Activated effector memory CD4-positive, alpha-beta T cell treated with Interleukin-2 at 50 U/mL for 16 hours (primary cell): ENCODE measurements around the gene CDR2.
"Not testable (repeated sequence)": the region's sequence is repeated elsewhere in the genome, so short reads cannot be mapped to it uniquely, and the experiment has no call there.

Source experiments
- DNase-seq: peaks from one replicate; pipeline ENCODE4 v3.0.0-alpha.2; 2020

The CDR2 gene

DNA sequence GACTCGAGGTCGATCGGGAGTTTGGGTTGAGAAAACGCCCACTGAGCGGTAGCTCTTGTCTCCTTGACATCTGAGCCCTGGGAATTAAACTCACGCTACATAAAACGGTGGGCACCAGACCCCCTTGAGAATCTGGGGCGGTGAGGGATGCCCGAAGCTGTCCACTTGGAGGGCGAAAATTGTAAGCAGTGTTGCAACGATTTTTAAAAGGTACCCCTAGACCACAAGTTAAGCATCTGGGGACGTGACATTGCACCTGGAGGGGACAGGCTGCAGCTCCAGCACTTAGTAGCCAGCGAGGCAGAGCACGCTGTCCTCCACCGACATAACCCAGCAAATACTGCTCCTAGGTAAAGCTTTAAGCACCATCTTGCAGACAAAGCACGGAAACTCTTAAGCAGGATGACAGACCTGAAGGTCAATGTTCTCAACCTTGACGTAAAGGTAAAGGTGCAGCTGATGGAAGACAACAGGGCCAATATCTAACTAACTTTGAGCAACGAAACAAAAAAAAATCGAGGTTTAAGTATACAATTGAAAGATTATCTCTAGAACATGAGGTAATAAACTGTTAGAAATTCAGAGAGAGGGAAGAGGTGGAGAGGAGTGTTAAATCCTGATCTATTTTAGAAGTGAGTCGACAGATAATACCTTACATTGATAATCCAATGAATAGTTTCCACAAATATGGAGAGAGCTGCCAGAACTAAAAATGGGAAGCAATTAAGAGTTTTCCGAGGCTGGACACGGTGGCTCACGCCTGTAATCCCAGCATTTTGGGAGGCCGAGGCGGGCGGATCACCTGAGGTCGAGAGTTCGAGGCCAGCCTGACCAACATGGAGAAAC is 921 bp upstream of the CDR2 start:
- no peak for DNase-seq

DNA sequence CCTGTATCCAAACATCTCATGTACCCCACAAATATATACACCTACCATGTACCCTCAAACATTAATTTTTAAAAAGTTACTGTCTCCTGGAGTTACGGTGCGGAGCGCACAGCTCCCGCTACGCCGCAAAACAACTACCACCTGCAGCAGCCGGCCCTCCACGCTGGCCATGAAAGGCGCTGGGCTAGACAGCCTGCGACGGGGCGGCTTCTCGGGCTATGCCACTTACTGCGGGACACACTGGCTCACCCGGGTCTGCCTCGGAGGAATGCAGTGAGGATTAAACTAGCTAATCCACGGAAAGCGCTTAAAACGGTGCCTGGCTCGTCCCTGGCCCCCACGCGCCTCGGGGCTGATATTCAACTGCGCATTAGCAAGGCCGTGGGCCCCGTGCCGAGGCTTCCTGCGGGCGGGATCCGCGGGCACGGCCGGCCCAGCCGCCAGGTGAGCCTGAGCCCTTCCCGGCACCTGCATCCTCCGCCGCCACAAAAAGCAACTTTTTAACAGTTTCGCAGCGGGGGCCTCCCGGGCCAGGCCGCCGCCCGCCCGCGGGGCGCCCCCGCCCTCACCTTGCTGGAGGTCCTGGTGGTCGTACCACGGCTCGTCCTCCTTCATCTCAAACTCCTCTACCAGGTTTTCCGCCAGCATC is 633 bp downstream of the CDR2 start:
- DNase-seq: peak; percentile 40

DNA sequence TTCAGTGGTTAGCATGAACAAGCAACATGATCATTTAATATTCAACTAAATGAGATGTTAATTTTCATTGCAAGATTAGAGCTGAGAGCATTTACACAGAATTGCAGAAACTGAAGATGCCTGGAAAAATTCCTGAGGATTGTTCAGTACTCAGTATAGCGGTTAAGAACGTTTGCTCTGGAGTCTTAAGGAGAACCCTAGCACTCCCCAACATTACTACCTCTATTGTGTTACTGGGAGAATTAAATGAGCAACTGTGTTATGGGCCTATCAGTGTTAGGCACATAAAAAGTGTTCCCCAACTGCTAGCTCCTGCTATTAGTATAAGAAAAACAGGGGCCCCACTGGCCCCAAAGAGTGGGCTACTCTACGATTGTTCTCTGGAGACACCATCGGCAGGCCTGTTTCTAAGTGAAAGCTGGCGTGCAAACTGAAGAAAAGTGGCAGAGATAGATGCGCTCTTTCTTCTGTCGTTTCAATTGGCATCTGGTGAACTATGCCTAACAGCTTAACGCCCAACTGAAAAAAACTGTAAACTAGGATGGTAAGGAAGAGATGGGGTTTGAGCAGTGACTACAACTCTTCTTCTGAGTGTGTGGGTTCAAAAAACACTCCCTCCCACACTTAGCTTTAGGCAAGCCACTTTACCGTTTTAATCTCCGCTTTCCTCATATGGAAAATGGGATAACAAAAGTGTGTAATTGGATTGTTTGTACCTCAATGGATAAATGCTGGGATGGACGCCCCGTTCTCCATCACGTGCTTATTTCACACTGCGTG is 1.3 kb downstream of the CDR2 start:
- no peak for DNase-seq

DNA sequence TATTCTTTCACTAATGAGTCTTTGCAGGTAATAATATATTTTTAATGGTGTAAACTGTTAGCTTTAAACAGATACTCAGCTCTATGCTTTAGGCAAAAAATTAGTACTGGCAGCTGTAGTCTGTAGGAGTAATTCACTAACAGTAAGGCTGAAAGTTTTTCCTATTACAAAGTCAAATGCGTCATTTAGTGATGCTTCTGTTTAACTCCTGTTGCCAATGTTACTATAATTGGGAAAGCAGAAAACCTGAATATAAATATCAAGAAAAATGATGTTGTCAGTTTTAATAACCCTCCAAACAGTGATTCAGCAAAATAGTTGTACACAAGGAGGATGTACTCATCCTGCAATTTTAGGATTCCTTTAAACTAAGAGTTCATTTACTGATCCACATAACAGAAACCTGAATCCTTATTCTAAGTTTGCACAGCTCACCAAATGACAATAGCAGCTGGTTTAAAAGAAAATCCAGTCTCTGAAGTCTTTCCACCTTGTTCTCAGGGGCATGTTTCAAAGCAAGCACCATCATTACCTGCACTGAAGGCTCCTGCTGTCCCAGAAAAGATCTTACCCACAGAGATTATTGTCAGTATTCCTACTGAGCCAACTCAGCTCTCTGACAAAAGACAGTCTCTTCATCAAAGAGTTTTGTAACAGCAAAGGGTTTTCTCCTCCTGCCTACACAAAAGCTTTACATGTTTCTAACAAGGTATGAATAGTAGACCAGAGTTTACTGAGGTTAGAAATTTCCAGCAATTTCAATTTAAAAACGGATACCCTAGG is 4.2 kb downstream of the CDR2 start:
- DNase-seq: no peak

DNA sequence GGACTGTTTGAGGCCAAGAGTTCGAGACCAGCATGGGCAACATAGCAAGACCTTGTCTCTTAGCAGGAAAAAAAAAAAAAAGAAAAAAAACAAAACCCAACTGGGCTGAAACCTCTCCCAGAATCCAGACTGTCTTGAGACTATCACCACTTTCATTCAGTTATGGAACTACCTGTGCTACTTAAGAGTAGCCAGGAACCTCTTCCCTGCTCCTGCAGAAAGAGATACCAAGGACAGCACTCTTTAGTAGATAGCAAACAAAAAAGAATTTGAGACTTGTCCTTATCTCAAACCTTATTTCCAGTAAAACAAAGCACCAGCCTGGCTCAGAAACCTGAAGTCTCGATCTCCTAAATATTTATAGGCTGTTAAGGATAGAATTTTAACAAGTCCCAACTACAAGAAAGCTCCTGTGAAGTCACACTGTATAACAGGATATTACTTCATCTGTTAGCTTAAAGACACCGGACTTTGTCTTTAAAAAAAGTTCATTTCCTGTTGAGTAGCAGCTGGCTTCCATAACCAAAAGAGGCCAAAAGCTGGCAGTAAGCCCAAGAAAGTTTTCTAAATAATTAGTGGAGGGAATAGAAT is 5.1 kb downstream of the CDR2 start:
- DNase-seq: no peak

DNA sequence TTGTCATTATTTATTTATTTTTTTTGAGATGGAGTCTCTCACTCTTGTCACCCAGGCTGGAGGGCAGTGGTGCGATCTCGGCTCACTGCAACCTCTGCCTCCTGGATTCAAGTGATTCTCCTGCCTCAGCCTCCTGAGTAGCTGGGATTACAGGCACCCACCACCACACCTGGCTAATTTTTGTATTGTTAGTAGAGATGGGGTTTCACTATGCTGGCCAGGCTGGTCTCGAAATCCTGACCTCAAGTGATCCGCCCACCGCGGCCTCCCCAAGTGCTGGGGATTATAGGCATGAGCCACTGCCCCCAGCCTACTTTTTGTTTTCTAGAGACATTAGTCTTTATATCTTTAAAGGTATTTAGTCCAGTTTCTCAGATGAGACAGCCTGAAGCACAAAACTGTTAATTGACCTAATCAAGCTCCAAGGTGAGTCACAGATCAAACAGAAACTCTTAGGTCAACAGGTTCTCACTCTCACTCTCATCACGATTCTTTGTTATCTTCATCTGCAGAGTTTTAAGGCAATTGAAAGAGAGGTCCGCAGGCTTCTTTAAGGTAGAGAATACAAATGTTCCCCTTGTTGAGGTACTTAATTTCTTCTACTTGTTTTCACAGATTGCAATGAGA is 6.1 kb downstream of the CDR2 start:
- not testable (repeated sequence) for DNase-seq

DNA sequence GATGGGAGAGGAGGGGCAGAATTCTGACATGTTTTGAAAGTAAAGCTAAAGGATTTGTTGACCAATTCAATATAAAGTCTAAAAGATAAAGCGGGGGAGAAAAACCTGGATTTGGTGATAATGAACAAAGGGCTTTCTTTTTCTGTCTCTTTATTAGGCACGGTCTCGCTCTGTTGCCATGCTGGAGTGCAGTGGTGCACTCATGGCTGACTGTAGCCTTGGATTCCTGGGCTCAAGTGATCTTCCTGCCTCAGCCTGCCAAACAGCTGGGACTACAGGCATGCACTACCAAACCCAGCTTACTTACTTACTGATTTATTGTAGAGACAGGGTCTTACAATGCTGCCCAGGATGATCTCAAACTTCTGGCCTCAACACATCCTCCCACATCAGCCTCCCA is 7.5 kb downstream of the CDR2 start:
- DNase-seq: no peak

DNA sequence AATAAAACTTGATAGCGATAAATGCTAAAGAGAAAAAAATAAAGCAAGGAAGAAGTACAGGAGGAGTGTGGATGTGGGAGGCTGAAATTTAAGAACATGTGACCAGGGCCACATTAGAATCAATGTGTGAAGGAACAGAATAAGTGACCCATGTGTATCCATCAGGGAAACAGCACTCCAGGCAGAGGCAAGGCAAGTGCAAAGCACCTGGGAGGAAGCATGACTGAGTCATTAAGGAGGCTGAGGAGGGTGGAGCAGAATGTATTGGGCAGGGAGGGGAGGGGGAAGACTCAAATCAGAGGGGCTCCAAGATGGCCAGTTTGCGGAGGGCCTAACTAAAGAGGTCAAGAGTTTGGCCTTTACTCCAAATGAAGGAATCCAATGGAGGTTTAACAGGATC is 8.0 kb downstream of the CDR2 start:
- DNase-seq: no peak

DNA sequence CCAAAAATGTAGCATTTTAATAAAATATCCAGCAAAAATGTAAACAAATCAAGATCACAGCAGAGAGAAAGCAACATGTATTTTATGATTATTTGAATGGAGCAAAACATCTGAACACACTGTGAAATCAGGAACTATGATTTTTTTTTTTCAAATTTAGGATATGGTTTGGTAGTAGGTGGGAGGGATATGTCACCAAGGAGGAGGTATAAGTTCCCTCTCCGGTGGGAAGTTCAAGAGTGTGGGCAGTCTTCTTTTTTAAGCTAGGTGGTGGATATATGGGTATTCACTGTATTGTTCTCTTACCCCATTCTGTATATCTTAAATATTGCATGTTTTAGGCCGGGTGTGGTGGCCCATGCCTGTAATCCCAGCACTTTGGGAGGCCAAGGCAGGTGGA is 10.2 kb downstream of the CDR2 start:
- no peak for DNase-seq

DNA sequence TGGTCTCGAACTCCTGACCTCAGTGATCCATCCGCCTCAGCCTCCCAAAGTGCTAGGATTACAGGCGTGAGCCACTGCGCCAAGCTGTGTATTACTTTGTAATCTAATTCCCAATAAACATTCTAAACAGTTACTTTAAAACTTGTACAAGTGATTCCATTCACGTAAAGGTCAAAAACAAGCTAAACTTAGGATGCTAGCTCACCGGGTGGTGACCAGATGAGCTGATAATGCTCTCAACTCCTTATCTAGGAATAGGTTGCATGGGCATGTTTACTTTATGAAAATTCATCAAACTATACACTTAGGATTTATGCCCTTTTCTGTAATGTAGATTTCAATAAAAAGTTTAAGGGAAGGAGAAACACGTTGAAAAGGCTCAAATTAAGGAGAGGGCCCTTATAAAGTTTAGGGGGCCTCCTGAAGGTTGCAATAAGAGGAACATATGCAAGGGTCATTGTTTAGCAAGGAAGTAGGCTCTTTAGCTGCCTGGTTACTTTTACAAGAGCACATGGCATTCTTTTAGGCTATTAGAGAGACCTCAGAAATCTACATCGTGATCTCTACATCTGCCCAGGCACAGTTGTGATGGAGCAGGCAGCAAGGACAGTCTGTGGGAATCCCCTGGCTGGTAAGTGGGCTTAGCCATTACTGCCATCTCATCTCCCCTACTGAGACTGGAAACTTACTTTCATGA is 13.3 kb downstream of the CDR2 start:
- no peak for DNase-seq

DNA sequence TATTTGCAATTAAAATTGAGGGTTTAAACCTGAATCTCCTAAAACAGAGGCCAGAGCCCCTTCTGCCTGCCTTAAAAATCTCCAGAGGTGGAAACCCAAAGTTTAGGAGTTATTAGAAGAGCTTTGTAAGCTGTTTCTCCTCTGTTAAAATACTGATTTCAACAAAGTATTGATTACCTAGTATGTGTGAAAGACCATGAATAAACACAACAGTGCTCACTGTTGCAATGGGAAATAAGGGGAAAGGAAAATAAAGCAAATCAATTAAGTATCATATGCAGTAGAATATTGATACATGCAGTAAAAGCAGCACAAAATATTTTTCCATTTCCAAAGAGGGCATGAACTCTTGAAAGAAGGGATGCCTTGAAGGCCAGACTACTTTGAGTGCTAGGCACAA is 14.7 kb downstream of the CDR2 start:
- DNase-seq: no peak

DNA sequence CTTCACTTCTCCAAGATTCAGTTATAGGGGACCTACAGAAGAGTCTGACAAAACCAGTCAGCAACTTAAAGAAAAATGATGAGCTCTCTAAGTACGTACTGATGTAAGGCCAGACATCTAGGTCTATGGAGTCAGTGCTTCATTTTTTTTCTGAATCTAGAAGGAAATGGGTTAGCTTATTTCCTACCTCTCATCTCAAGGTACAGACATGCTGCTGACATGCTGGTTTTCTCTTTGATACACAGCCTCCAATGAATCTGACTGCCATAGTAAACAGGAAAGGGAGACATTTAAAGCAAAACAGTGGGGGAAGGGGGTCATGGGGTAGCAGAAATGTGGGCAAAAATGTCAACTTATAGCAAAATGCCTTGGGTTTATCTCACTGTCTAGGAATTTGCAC is 16.4 kb downstream of the CDR2 start:
- DNase-seq: no peak

DNA sequence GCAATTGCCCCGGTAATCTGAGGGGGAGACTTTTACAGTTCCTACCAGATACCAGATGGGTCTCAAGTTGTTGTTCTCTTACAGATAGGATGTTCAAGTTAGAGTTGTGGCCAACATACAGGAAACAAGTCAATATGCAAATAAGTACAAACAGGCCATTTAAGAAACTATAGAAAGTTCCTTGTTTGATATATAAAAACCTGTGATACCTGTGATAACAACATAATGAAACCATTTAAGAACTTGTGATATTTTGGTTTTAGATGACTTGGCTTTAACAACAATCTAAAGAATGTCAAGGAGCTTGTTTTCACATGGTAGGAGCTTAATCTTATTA is 16.8 kb downstream of the CDR2 start:
- no peak for DNase-seq

DNA sequence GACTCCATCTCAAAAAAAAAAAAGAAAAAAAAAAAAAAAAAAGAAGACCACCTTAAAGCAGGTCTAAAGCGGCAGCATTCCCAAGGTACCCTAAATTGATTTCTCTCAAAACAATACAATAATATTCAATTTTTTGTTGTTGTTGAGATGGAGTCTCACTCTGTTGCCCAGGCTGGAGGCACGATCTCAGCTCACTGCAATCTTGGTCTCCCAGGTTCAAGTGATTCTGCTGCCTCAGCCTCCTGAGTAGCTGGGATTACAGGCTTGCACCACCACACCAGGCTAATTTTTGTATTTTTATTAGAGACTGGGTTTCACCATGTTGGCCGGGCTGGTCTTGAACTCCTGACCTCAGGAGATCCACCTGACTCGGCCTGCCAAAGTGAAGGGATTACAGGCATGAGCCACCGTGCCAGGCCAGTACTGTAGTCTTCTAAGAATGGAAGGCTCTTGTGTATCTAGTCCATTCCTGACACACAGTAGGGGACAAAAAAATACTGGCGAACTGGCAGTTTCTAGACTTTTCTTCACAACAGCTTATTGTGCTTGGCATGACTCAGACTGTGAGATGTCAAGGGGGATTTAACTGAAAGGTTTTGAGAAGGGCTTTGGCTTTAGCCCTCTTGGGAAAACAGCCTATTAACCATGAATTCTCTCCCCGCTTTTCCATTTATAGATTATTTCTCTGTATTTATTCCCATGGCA is 17.3 kb downstream of the CDR2 start:
- DNase-seq: no peak

DNA sequence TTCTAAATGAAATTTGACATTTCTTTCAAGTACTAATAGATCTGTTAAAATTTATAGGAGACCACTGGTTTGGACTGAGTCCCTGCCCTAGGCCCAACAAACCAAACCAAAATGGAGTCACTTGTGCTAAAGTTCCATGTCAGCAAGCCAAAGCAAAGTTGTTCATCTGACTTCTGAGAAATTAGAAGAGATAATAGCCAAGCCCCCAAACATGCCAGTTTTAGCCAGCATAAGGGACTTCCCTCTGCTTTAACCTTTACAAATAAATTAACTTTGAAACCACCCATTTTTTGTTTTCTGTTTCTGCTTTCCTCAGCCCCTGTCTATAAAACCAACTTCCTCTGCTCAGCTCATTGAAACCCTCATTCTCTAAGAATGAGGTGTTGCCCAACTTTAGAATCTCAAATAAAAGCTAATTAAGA is 18.9 kb downstream of the CDR2 start:
- DNase-seq: no peak

DNA sequence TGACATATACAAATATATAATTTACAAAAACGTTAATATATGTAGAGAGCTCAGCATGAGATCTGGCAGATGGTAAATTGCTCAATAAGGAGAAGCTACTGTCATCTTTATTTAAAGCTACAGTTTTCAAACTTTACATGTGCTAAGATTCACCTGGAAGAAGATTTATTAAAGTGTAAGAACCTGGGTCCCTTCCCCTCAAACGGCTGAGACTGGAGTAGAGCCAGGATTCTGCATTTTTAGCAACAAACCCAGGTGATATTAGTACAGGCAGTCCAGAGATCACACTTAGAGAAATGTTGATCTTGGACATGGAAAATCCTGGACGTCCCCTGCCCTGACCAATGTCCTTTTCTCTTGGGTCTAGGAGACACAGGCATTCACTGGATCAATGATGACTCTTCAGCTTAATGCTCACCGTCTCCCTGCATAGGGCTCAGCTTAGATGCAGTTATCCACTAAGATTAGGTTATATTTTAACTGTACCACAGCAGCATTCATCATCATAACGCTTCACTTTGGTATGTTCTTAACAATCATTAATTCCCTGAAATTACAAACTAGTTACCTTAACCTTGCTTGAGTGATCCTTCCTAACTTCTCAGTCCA is 20.4 kb downstream of the CDR2 start:
- no peak for DNase-seq

DNA sequence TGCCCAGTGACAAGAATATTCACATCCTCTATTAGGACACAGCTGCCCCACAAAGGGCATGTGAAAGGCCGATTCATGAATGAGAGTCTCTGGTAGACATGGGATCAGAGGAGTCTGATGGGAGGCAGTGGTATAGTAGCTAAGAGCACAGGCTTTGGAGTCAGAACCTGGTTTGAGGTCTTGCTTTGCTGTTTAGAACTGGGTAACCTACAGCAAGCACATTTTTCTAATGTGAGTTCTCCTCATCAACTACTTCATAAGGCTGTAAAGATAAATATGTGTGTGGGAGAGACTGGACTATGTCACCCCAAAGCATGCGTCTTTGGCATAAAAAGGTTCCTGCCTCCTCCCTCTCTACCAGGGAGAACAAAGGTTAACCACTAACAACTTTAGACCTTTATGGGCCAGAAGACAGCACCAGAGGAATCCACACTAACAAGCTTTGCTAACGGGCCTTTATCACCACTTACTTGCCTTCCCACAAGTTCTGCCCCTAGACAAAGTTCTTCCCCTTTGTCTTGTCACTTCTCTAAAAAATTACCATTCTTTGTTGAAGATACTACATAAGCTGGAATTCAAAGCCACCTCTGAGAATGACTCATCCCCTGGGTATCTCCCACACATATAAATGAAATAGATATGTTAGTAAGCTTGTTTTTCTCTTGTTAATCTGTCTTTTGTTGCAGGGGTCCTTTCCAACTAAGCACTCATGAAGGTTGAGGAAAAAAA is 21.1 kb downstream of the CDR2 start:
- DNase-seq: no peak

DNA sequence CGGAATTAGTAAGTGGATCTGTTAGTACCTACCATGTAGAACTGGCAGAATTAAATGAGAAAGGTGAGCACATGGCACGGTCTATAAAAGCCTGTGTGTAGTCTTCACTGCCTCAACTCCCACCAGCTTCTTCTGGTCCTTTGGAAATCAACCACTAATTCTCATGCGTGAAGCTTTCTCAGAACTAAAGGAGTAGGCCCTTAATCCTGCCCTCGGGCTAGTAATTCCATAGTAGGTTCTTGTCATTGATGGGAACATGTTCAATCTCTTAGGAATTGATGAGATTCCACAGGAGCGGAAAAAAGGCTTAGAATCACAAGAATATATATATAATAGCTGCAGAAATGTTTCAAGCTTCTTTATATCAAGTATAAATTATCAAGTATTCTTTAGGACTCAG is 21.7 kb downstream of the CDR2 start:
- DNase-seq: no peak

DNA sequence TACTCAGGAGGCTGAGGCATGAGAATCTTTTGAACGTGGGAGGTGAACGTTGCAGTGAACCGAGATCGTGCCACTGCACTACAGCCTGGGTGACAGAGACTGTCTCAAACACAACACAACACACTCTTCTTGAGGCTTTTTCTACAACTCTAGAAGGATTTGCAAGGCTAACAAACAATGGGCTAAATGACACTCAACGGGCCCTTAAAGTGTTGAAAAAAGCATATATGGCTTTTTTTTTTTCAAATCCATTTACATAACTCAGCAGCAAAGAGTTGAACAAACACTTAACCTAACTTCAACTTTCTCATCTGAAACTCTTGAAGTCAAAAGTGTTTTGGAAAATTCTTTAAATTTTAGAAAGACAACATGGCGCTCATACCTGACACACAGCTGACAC is 22.3 kb downstream of the CDR2 start:
- DNase-seq: no peak

DNA sequence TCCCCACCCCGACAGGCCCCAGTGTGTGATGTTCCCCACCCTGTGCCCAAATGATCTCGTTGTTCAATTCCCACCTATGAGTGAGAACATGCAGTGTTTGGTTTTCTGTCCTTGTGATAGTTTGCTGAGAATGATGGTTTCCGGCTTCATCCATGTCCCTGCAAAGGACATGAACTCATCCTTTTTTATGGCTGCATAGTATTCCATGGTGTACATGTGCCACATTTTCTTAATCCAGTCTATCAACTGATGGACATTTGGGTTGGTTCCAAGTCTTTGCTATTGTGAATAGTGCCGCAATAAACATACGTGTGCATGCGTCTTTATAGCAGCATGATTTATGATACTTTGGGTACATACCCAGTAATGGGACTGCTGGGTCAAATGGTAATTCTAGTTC is 23.4 kb downstream of the CDR2 start:
- DNase-seq: not testable (repeated sequence)
